ENCODE measurements around the gene HUNK. TPM values are rescaled to one million over a fixed set of nuclear protein-coding genes. Genes with fewer than 3 reads are reported as not detected.

The HUNK gene
- total RNA-seq, result 10.4 TPM

GRCh38 chr21:31872452-31873274 lies at the start of gene HUNK:
Gene HUNK (plus strand): TSS chr21:31873020. CDS start chr21:31873675, 655 bp downstream.

Other genes starting within 250 kb of the HUNK start
- gene SOD1, start 213.3 kb upstream of the HUNK start, total RNA-seq, result 113 TPM
- 19.2 TPM for gene SCAF4, start 140.9 kb upstream of the HUNK start, total RNA-seq

Measured in metanephros (tissue), 1 donor.